ENCODE measurements around the gene DIPK2B.

The DIPK2B gene

GRCh38 chrX:45200741-45201234 lies at the start of gene DIPK2B:
Gene DIPK2B, minus strand, starts transcription at chrX:45200876. Its CDS starts 50 bp downstream, at chrX:45200826.
- H3K27ac ChIP-seq (ENCODE audit: low read length) = no peak within 1 kb of the TSS
- no peaks in the 10 kb centered on the region for H3K9me3 ChIP-seq (ENCODE audit: control insufficient read depth in 2 of 2, low read length in 2 of 2)
- H3K4me1 ChIP-seq (ENCODE audit: control insufficient read depth, insufficient read depth, low read length) = no peaks in the 10 kb centered on the region
- H3K36me3 ChIP-seq (ENCODE audit: control insufficient read depth in 2 of 2, insufficient read depth in 2 of 2, low read length in 2 of 2) = no peaks in the 10 kb centered on the region
- peaks cover 0 to 21% of the 10 kb centered on the region in 2 donors for H3K27me3 ChIP-seq (ENCODE audit: control insufficient read depth in 1 of 2, insufficient read depth in 2 of 2, low read length in 2 of 2)
- H3K4me3 ChIP-seq (ENCODE audit: low read length in 2 of 2) = no peak within 1 kb of the TSS
- H3K9ac ChIP-seq (ENCODE audit: low read length in 2 of 2) = no peak within 1 kb of the TSS

GRCh38 chrX:45240301-45240700 lies 39.6 kb upstream of the DIPK2B start:
- Histone ChIP-seq H3K36me3 (ENCODE audit: control insufficient read depth in 2 of 2, insufficient read depth in 2 of 2, low read length in 2 of 2) (no peaks in the 10 kb centered on the region), H3K4me1 (ENCODE audit: control insufficient read depth, insufficient read depth, low read length) (no peaks in the 10 kb centered on the region), H3K9me3 (ENCODE audit: control insufficient read depth in 2 of 2, low read length in 2 of 2) (no peaks in the 10 kb centered on the region), H3K9ac (ENCODE audit: low read length in 2 of 2) (no peak overlapping the region), H3K4me3 (ENCODE audit: low read length in 2 of 2) (no peak overlapping the region), H3K27me3 (ENCODE audit: control insufficient read depth in 1 of 2, insufficient read depth in 2 of 2, low read length in 2 of 2) (peaks cover 0 to 3% of the 10 kb centered on the region in 2 donors), H3K27ac (ENCODE audit: low read length) (no peak overlapping the region)

GRCh38 chrX:45238489-45238888 lies 37.8 kb upstream of the DIPK2B start:
- H3K27ac ChIP-seq (ENCODE audit: low read length) = no peak overlapping the region
- no peaks in the 10 kb centered on the region for H3K36me3 ChIP-seq (ENCODE audit: control insufficient read depth in 2 of 2, insufficient read depth in 2 of 2, low read length in 2 of 2)
- no peak overlapping the region for H3K4me3 ChIP-seq (ENCODE audit: low read length in 2 of 2)
- H3K27me3 ChIP-seq (ENCODE audit: control insufficient read depth in 1 of 2, insufficient read depth in 2 of 2, low read length in 2 of 2) = peaks cover 0 to 5% of the 10 kb centered on the region in 2 donors
- no peak overlapping the region for H3K9ac ChIP-seq (ENCODE audit: low read length in 2 of 2)
- no peaks in the 10 kb centered on the region for H3K9me3 ChIP-seq (ENCODE audit: control insufficient read depth in 2 of 2, low read length in 2 of 2)
- H3K4me1 ChIP-seq (ENCODE audit: control insufficient read depth, insufficient read depth, low read length) = no peaks in the 10 kb centered on the region

GRCh38 chrX:45233531-45233930 lies 32.9 kb upstream of the DIPK2B start:
- Histone ChIP-seq H3K4me1 (ENCODE audit: control insufficient read depth, insufficient read depth, low read length) (no peaks in the 10 kb centered on the region), H3K9me3 (ENCODE audit: control insufficient read depth in 2 of 2, low read length in 2 of 2) (no peaks in the 10 kb centered on the region), H3K27ac (ENCODE audit: low read length) (no peak overlapping the region), H3K36me3 (ENCODE audit: control insufficient read depth in 2 of 2, insufficient read depth in 2 of 2, low read length in 2 of 2) (no peaks in the 10 kb centered on the region), H3K27me3 (ENCODE audit: control insufficient read depth in 1 of 2, insufficient read depth in 2 of 2, low read length in 2 of 2) (peaks cover 0 to 14% of the 10 kb centered on the region in 2 donors), H3K9ac (ENCODE audit: low read length in 2 of 2) (no peak overlapping the region), H3K4me3 (ENCODE audit: low read length in 2 of 2) (no peak overlapping the region)

GRCh38 chrX:45232139-45232538 lies 31.5 kb upstream of the DIPK2B start:
- H3K9me3 ChIP-seq (ENCODE audit: control insufficient read depth in 2 of 2, low read length in 2 of 2) = no peaks in the 10 kb centered on the region
- no peak overlapping the region for H3K27ac ChIP-seq (ENCODE audit: low read length)
- H3K9ac ChIP-seq (ENCODE audit: low read length in 2 of 2) = no peak overlapping the region
- H3K4me3 ChIP-seq (ENCODE audit: low read length in 2 of 2) = no peak overlapping the region
- H3K4me1 ChIP-seq (ENCODE audit: control insufficient read depth, insufficient read depth, low read length) = no peaks in the 10 kb centered on the region
- H3K36me3 ChIP-seq (ENCODE audit: control insufficient read depth in 2 of 2, insufficient read depth in 2 of 2, low read length in 2 of 2) = no peaks in the 10 kb centered on the region
- H3K27me3 ChIP-seq (ENCODE audit: control insufficient read depth in 1 of 2, insufficient read depth in 2 of 2, low read length in 2 of 2) = peaks cover 0 to 17% of the 10 kb centered on the region in 2 donors

- Histone ChIP-seq H3K9ac (ENCODE audit: low read length in 2 of 2) (no peak overlapping the region), H3K4me3 (ENCODE audit: low read length in 2 of 2) (no peak overlapping the region), H3K9me3 (ENCODE audit: control insufficient read depth in 2 of 2, low read length in 2 of 2) (no peaks in the 10 kb centered on the region), H3K27me3 (ENCODE audit: control insufficient read depth in 1 of 2, insufficient read depth in 2 of 2, low read length in 2 of 2) (peaks cover 0 to 13% of the 10 kb centered on the region in 2 donors), H3K4me1 (ENCODE audit: control insufficient read depth, insufficient read depth, low read length) (no peaks in the 10 kb centered on the region), H3K36me3 (ENCODE audit: control insufficient read depth in 2 of 2, insufficient read depth in 2 of 2, low read length in 2 of 2) (no peaks in the 10 kb centered on the region), H3K27ac (ENCODE audit: low read length) (no peak overlapping the region)
Observed at GRCh38 chrX:45230410-45230809, 29.7 kb upstream of the DIPK2B start.

- Histone ChIP-seq H3K27ac (ENCODE audit: low read length) (no peak overlapping the region), H3K4me3 (ENCODE audit: low read length in 2 of 2) (no peak overlapping the region)
Observed at GRCh38 chrX:45229348-45229747, 28.7 kb upstream of the DIPK2B start.

GRCh38 chrX:45228126-45228525 lies 27.4 kb upstream of the DIPK2B start:
- Histone ChIP-seq H3K27me3 (ENCODE audit: control insufficient read depth in 1 of 2, insufficient read depth in 2 of 2, low read length in 2 of 2) (peaks cover 0 to 17% of the 10 kb centered on the region in 2 donors), H3K4me1 (ENCODE audit: control insufficient read depth, insufficient read depth, low read length) (no peaks in the 10 kb centered on the region), H3K4me3 (ENCODE audit: low read length in 2 of 2) (no peak overlapping the region), H3K9me3 (ENCODE audit: control insufficient read depth in 2 of 2, low read length in 2 of 2) (no peaks in the 10 kb centered on the region), H3K27ac (ENCODE audit: low read length) (no peak overlapping the region), H3K9ac (ENCODE audit: low read length in 2 of 2) (no peak overlapping the region), H3K36me3 (ENCODE audit: control insufficient read depth in 2 of 2, insufficient read depth in 2 of 2, low read length in 2 of 2) (no peaks in the 10 kb centered on the region)

More at GRCh38 chrX:45229348-45229747, 28.7 kb upstream of the DIPK2B start:
- H3K9me3 ChIP-seq (ENCODE audit: control insufficient read depth in 2 of 2, low read length in 2 of 2) = no peaks in the 10 kb centered on the region
- H3K4me1 ChIP-seq (ENCODE audit: control insufficient read depth, insufficient read depth, low read length) = no peaks in the 10 kb centered on the region
- no peak overlapping the region for H3K9ac ChIP-seq (ENCODE audit: low read length in 2 of 2)
- H3K27me3 ChIP-seq (ENCODE audit: control insufficient read depth in 1 of 2, insufficient read depth in 2 of 2, low read length in 2 of 2) = peaks cover 0 to 13% of the 10 kb centered on the region in 2 donors
- no peaks in the 10 kb centered on the region for H3K36me3 ChIP-seq (ENCODE audit: control insufficient read depth in 2 of 2, insufficient read depth in 2 of 2, low read length in 2 of 2)

- peaks cover 0 to 3% of the 10 kb centered on the region in 2 donors for H3K27me3 ChIP-seq (ENCODE audit: control insufficient read depth in 1 of 2, insufficient read depth in 2 of 2, low read length in 2 of 2)
- no peaks in the 10 kb centered on the region for H3K36me3 ChIP-seq (ENCODE audit: control insufficient read depth in 2 of 2, insufficient read depth in 2 of 2, low read length in 2 of 2)
- H3K4me3 ChIP-seq (ENCODE audit: low read length in 2 of 2) = no peak overlapping the region
- H3K4me1 ChIP-seq (ENCODE audit: control insufficient read depth, insufficient read depth, low read length) = no peaks in the 10 kb centered on the region
- no peak overlapping the region for H3K27ac ChIP-seq (ENCODE audit: low read length)
- H3K9ac ChIP-seq (ENCODE audit: low read length in 2 of 2) = no peak overlapping the region
- H3K9me3 ChIP-seq (ENCODE audit: control insufficient read depth in 2 of 2, low read length in 2 of 2) = peaks cover 2 to 3% of the 10 kb centered on the region in 2 donors
Observed at GRCh38 chrX:45208121-45208856, 7.6 kb upstream of the DIPK2B start.

GRCh38 chrX:45202171-45202570 lies 1.5 kb upstream of the DIPK2B start:
- Histone ChIP-seq H3K36me3 (ENCODE audit: control insufficient read depth in 2 of 2, insufficient read depth in 2 of 2, low read length in 2 of 2) (no peaks in the 10 kb centered on the region), H3K9ac (ENCODE audit: low read length in 2 of 2) (no peak overlapping the region), H3K4me3 (ENCODE audit: low read length in 2 of 2) (no peak overlapping the region), H3K27me3 (ENCODE audit: control insufficient read depth in 1 of 2, insufficient read depth in 2 of 2, low read length in 2 of 2) (peaks cover 0 to 18% of the 10 kb centered on the region in 2 donors), H3K4me1 (ENCODE audit: control insufficient read depth, insufficient read depth, low read length) (no peaks in the 10 kb centered on the region), H3K27ac (ENCODE audit: low read length) (no peak overlapping the region), H3K9me3 (ENCODE audit: control insufficient read depth in 2 of 2, low read length in 2 of 2) (no peaks in the 10 kb centered on the region)

- H3K27ac ChIP-seq (ENCODE audit: low read length) = no peak overlapping the region
- no peaks in the 10 kb centered on the region for H3K36me3 ChIP-seq (ENCODE audit: control insufficient read depth in 2 of 2, insufficient read depth in 2 of 2, low read length in 2 of 2)
- no peak overlapping the region for H3K9ac ChIP-seq (ENCODE audit: low read length in 2 of 2)
- H3K27me3 ChIP-seq (ENCODE audit: control insufficient read depth in 1 of 2, insufficient read depth in 2 of 2, low read length in 2 of 2) = peaks cover 0 to 21% of the 10 kb centered on the region in 2 donors
- H3K4me1 ChIP-seq (ENCODE audit: control insufficient read depth, insufficient read depth, low read length) = no peaks in the 10 kb centered on the region
- H3K9me3 ChIP-seq (ENCODE audit: control insufficient read depth in 2 of 2, low read length in 2 of 2) = no peaks in the 10 kb centered on the region
- no peak overlapping the region for H3K4me3 ChIP-seq (ENCODE audit: low read length in 2 of 2)
Observed at GRCh38 chrX:45198706-45199105, 2.0 kb downstream of the DIPK2B start.
